HepG2 (cell line): ENCODE measurements around the gene DERL2. TPM values are rescaled to one million over a fixed set of nuclear protein-coding genes. Genes with fewer than 3 reads are reported as not detected.
A peak's percentile ranks its signal among the peaks of the same experiment; 100 is the strongest.

Source experiments
- ARID5B ChIP-seq: IDR thresholded peaks from 2 replicates; pipeline ENCODE4 v1.4.0; 2020; ENCODE audit warnings: mild to moderate bottlenecking, missing genetic modification reagents
- DR1 ChIP-seq: sonication (generic); formaldehyde crosslinking; IDR thresholded peaks from 2 replicates; pipeline ENCODE4 v1.8.0; 2021; ENCODE audit warnings: mild to moderate bottlenecking, missing genetic modification reagents, inconsistent platforms
- HDAC6 ChIP-seq: fragments of 200-600 bp; sonication (generic); IDR thresholded peaks from 2 replicates; pipeline ENCODE4 v1.7.0; 2017; ENCODE audit warnings: mild to moderate bottlenecking, antibody characterized with exemption, low read length, low read depth
- HNF4G ChIP-seq, 2 experiments: sonication (generic) in 1 of 2; formaldehyde crosslinking in 1 of 2; IDR thresholded peaks; 2 replicates each; pipeline versions ENCODE4 v1.4.0 to v1.6.1; 2011 to 2020; ENCODE audit warnings: borderline replicate concordance in 2 of 2, low read depth in 2 of 2, mild to moderate bottlenecking in 2 of 2, low read length in 1 of 2, missing genetic modification reagents in 1 of 2, moderate library complexity in 1 of 2
- IKZF1 ChIP-seq: fragments of 450-650 bp; IDR thresholded peaks from 2 replicates; pipeline ENCODE4 v1.7.1; 2016
- KAT8 ChIP-seq: IDR thresholded peaks from 2 replicates; pipeline ENCODE4 v1.6.1; 2016; ENCODE audit warnings: missing genetic modification reagents, missing compliant biosample characterization
- MED13 ChIP-seq: sonication (generic); formaldehyde crosslinking; IDR thresholded peaks from 2 replicates; pipeline ENCODE4 v1.5.0; 2020; ENCODE audit warnings: missing genetic modification reagents
- MEF2D ChIP-seq: sonication (generic); formaldehyde crosslinking; IDR thresholded peaks from 2 replicates; pipeline ENCODE4 v1.5.1; 2020; ENCODE audit warnings: mild to moderate bottlenecking, missing genetic modification reagents
- NFYC ChIP-seq: IDR thresholded peaks from 2 replicates; pipeline ENCODE4 v1.6.1; 2016; ENCODE audit warnings: missing genetic modification reagents, missing compliant biosample characterization
- PBX2 ChIP-seq: IDR thresholded peaks from 2 replicates; pipeline ENCODE4 v1.6.1; 2016; ENCODE audit warnings: control low read depth
- PITX1 ChIP-seq: sonication (generic); formaldehyde crosslinking; IDR thresholded peaks from 2 replicates; pipeline ENCODE4 v1.5.1; 2020; ENCODE audit warnings: mild to moderate bottlenecking, missing genetic modification reagents
- SNAPC2 ChIP-seq: sonication (generic); formaldehyde crosslinking; IDR thresholded peaks from 2 replicates; pipeline ENCODE4 v1.8.1; 2022; ENCODE audit warnings: mild to moderate bottlenecking, missing genetic modification reagents
- TRAFD1 ChIP-seq: sonication (generic); formaldehyde crosslinking; IDR thresholded peaks from 2 replicates; pipeline ENCODE4 v1.5.1; 2020; ENCODE audit warnings: missing genetic modification reagents, mild to moderate bottlenecking, borderline replicate concordance
- ZBTB25 ChIP-seq: IDR thresholded peaks from 2 replicates; pipeline ENCODE4 v1.6.1; 2018; ENCODE audit warnings: missing genetic modification reagents
- ZNF253 ChIP-seq: sonication (generic); formaldehyde crosslinking; IDR thresholded peaks from 2 replicates; pipeline ENCODE4 v1.8.0; 2022; ENCODE audit warnings: mild to moderate bottlenecking, missing genetic modification reagents, borderline replicate concordance
- ZNF296 ChIP-seq: sonication (generic); formaldehyde crosslinking; conservative IDR thresholded peaks from 2 replicates; pipeline ENCODE4 v1.5.0; 2020; ENCODE audit warnings: mild to moderate bottlenecking, missing genetic modification reagents
- ZNF337 ChIP-seq: sonication (generic); formaldehyde crosslinking; IDR thresholded peaks from 2 replicates; pipeline ENCODE4 v1.5.1; 2020; ENCODE audit warnings: missing genetic modification reagents, low read depth, mild to moderate bottlenecking, borderline replicate concordance
- ZNF431 ChIP-seq: sonication (generic); formaldehyde crosslinking; IDR thresholded peaks from 2 replicates; pipeline ENCODE4 v1.9.0; 2022; ENCODE audit warnings: missing genetic modification reagents, low read depth, mild to moderate bottlenecking, borderline replicate concordance
- ZNF441 ChIP-seq: sonication (generic); formaldehyde crosslinking; IDR thresholded peaks from 2 replicates; pipeline ENCODE4 v1.7.0; 2021; ENCODE audit warnings: missing genetic modification reagents, borderline replicate concordance
- ZNF720 ChIP-seq: sonication (generic); formaldehyde crosslinking; IDR thresholded peaks from 2 replicates; pipeline ENCODE4 v1.4.0; 2020; ENCODE audit warnings: missing genetic modification reagents
- ZNF850 ChIP-seq: sonication (generic); formaldehyde crosslinking; conservative IDR thresholded peaks from 2 replicates; pipeline ENCODE4 v1.9.0; 2021; ENCODE audit warnings: mild to moderate bottlenecking, missing genetic modification reagents
- polyA plus RNA-seq, 8 experiments: library from polyadenylated mRNA; depleted of rRNA in 3 of 8; stranded (reverse) in 7 of 8; unstranded in 1 of 8; fragments of >200 nt; fragmentation: Illumina TruSeq in 4 of 8; extraction: Trizol in 4 of 8; gene quantifications; 2 replicates each; pipeline versions ENCODE4 v1.2.1 to v1.2.3, GENCODE V29; 2011 to 2016; ENCODE audit warnings: low read depth in 4 of 8, missing spikeins in 1 of 8, mixed read lengths in 1 of 8; ENCODE audit not compliant: insufficient read depth in 1 of 8
- total RNA-seq, 5 experiments: library from RNA; depleted of rRNA; stranded (reverse); fragments of >200 nt; fragmentation: Illumina TruSeq; extraction: Trizol; gene quantifications; 2 replicates each; pipeline ENCODE4 v1.2.3, GENCODE V29; 2016; ENCODE audit warnings: low read depth in 1 of 5

DERL2 gene
- total and polyA plus RNA-seq, 2 of the 13 experiments (the other 11 are each of a cell fraction or from before 2014, with no cell fraction given) = 59.3 to 65.2 TPM

- TF ChIP-seq PBX2 (CRISPR knock-in tag) (no peak), HNF4G (IDR thresholded peaks at IDR 0.05; ENCODE audit: borderline replicate concordance, low read depth, low read length) (no peak), HNF4G (CRISPR knock-in tag; IDR thresholded peaks at IDR 0.05; ENCODE audit: borderline replicate concordance, low read depth) (peak; percentile 68), MED13 (CRISPR knock-in tag) (no peak), DR1 (CRISPR knock-in tag) (peak; percentile 63; the same call in 1 of the 2 replicates), ARID5B (peak; percentile 66; the same call in 1 of the 2 replicates), TRAFD1 (CRISPR knock-in tag) (no peak), ZNF296 (no peak), ZNF431 (CRISPR knock-in tag) (no peak; the same call in 1 of the 2 replicates), ZNF720 (no peak), IKZF1 (no peak), NFYC (peak; percentile 17; the same call in 1 of the 2 replicates), PITX1 (CRISPR knock-in tag) (peak; percentile 40), KAT8 (CRISPR knock-in tag) (peak; percentile 93), ZNF441 (CRISPR knock-in tag) (peak; percentile 66; the same call in 1 of the 2 replicates), SNAPC2 (0 out of 2 replicates have a peak, but pooled peaks have one; percentile 60), ZNF337 (no peak; the same call in 1 of the 2 replicates), MEF2D (CRISPR knock-in tag) (no peak; the same call in 1 of the 2 replicates), HDAC6 (no peak), ZBTB25 (CRISPR knock-in tag) (peak; percentile 50; the same call in 1 of the 2 replicates), ZNF850 (CRISPR knock-in tag) (no peak), ZNF253 (CRISPR knock-in tag) (peak; percentile 35; the same call in 1 of the 2 replicates)
These were observed 47.1 kb downstream of the DERL2 start, which contains the start of gene C1QBP (continued) for GRCh38 chr17:5438716-5439445.
